ENCODE data around the gene MUC5AC. TPM values are rescaled to one million over a fixed set of nuclear protein-coding genes. Genes with fewer than 3 reads are reported as not detected.

MUC5AC gene
- total and polyA plus RNA-seq, 2 experiments from 2014 or later, result not detected

- no peaks in the 10 kb centered on the region for H4K20me1 ChIP-seq (ENCODE audit: insufficient read depth)
- 66 to 69% methylated on average over 26 to 33 of the region's 34 CpGs for WGBS, 2 experiments (ENCODE audit: low coverage in 1 of 2, low lambda C conversion rate in 2 of 2, missing lambda C conversion rate in 2 of 2)
- no peaks in the 10 kb centered on the region for H3F3A ChIP-seq (ENCODE audit: insufficient read depth)
- no peaks in the 10 kb centered on the region for H3K36me3 ChIP-seq (ENCODE audit: low read depth)
- TF ChIP-seq EZH2phosphoT487 (IDR thresholded peaks at IDR 0.05; ENCODE audit: insufficient read depth, low read depth), result no peak
- no peak for TF ChIP-seq EZH2 (IDR thresholded peaks at IDR 0.05; ENCODE audit: insufficient read depth, poor library complexity, severe bottlenecking)
- no peak for DNase-seq
- H3K4me1 ChIP-seq (ENCODE audit: insufficient read depth), result no peaks in the 10 kb centered on the region
- H3K9me2 ChIP-seq (ENCODE audit: insufficient read depth), result no peaks in the 10 kb centered on the region
- H3K9me3 ChIP-seq (ENCODE audit: low read depth), result no peaks in the 10 kb centered on the region
- in situ Hi-C loops (cut with MboI), result no loop called here
- no peak overlapping the region for H3K4me2 ChIP-seq (ENCODE audit: unreplicated experiment)
- H3K27ac ChIP-seq, result no peak overlapping the region
- no peaks in the 10 kb centered on the region for H3K27me3 ChIP-seq (replicated peaks; ENCODE audit: insufficient read depth)
- H3K79me2 ChIP-seq (ENCODE audit: insufficient read depth), result no peaks in the 10 kb centered on the region
- no peak overlapping the region for H3K9ac ChIP-seq
- H2AFZ ChIP-seq, result no peak overlapping the region
- H3K4me3 ChIP-seq, result no peak overlapping the region
Observed at GRCh38 chr11:1207401-1208143, 49.8 kb downstream of the MUC5AC start.

DNA sequence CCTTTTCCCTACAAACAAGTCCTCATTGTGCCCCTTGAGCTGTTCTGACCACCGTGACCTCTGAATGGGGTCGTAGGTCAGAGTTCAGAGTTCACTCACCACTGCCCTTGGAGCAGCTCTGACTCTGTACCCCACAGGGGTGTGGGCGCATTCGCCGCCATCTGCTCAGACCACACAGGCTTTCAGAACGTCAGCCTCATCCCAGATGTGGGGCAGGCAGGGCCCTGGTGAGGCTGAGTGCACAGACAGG is 50.3 kb downstream of the MUC5AC start:
- in situ Hi-C loops (cut with MboI), result no loop called here
- Histone ChIP-seq H3K79me2 (ENCODE audit: insufficient read depth) (no peaks in the 10 kb centered on the region), H3K9ac (no peak overlapping the region), H3K27me3 (replicated peaks; ENCODE audit: insufficient read depth) (no peaks in the 10 kb centered on the region), H3K9me3 (ENCODE audit: low read depth) (no peaks in the 10 kb centered on the region), H3K4me3 (no peak overlapping the region), H3K4me2 (ENCODE audit: unreplicated experiment) (no peak overlapping the region), H3K36me3 (ENCODE audit: low read depth) (no peaks in the 10 kb centered on the region), H4K20me1 (ENCODE audit: insufficient read depth) (no peaks in the 10 kb centered on the region), H2AFZ (no peak overlapping the region), H3K27ac (no peak overlapping the region), H3F3A (ENCODE audit: insufficient read depth) (no peaks in the 10 kb centered on the region), H3K9me2 (ENCODE audit: insufficient read depth) (no peaks in the 10 kb centered on the region), H3K4me1 (ENCODE audit: insufficient read depth) (no peaks in the 10 kb centered on the region)
- no peak for TF ChIP-seq EZH2 (IDR thresholded peaks at IDR 0.05; ENCODE audit: insufficient read depth, poor library complexity, severe bottlenecking)
- no peak for TF ChIP-seq EZH2phosphoT487 (IDR thresholded peaks at IDR 0.05; ENCODE audit: insufficient read depth, low read depth)
- 50 to 61% methylated on average over 6 of the region's 6 CpGs for WGBS, 2 experiments (ENCODE audit: low coverage in 1 of 2, low lambda C conversion rate in 2 of 2, missing lambda C conversion rate in 2 of 2)
- DNase-seq, result no peak

- H3F3A ChIP-seq (ENCODE audit: insufficient read depth), result no peaks in the 10 kb centered on the region
- no peak overlapping the region for H3K9ac ChIP-seq
- H3K4me3 ChIP-seq, result no peak overlapping the region
- in situ Hi-C loops (cut with MboI), result no loop called here
- 82 to 84% methylated on average over 36 to 38 of the region's 39 CpGs for WGBS, 2 experiments (ENCODE audit: low coverage in 1 of 2, low lambda C conversion rate in 2 of 2, missing lambda C conversion rate in 2 of 2)
- H3K79me2 ChIP-seq (ENCODE audit: insufficient read depth), result no peaks in the 10 kb centered on the region
- H3K4me2 ChIP-seq (ENCODE audit: unreplicated experiment), result no peak overlapping the region
- H3K27ac ChIP-seq, result no peak overlapping the region
- no peaks in the 10 kb centered on the region for H3K9me2 ChIP-seq (ENCODE audit: insufficient read depth)
- H4K20me1 ChIP-seq (ENCODE audit: insufficient read depth), result no peaks in the 10 kb centered on the region
- no peaks in the 10 kb centered on the region; the same call in 1 of the 2 replicates for H3K27me3 ChIP-seq (replicated peaks; ENCODE audit: insufficient read depth)
- no peaks in the 10 kb centered on the region for H3K9me3 ChIP-seq (ENCODE audit: low read depth)
- no peak overlapping the region for H2AFZ ChIP-seq
- no peak for DNase-seq
- H3K36me3 ChIP-seq (ENCODE audit: low read depth), result no peaks in the 10 kb centered on the region
- TF ChIP-seq EZH2phosphoT487 (IDR thresholded peaks at IDR 0.05; ENCODE audit: insufficient read depth, low read depth) (no peak), EZH2 (IDR thresholded peaks at IDR 0.05; ENCODE audit: insufficient read depth, poor library complexity, severe bottlenecking) (no peak)
- H3K4me1 ChIP-seq (ENCODE audit: insufficient read depth), result no peaks in the 10 kb centered on the region
Observed at GRCh38 chr11:1208394-1209261, 50.9 kb downstream of the MUC5AC start.

DNA sequence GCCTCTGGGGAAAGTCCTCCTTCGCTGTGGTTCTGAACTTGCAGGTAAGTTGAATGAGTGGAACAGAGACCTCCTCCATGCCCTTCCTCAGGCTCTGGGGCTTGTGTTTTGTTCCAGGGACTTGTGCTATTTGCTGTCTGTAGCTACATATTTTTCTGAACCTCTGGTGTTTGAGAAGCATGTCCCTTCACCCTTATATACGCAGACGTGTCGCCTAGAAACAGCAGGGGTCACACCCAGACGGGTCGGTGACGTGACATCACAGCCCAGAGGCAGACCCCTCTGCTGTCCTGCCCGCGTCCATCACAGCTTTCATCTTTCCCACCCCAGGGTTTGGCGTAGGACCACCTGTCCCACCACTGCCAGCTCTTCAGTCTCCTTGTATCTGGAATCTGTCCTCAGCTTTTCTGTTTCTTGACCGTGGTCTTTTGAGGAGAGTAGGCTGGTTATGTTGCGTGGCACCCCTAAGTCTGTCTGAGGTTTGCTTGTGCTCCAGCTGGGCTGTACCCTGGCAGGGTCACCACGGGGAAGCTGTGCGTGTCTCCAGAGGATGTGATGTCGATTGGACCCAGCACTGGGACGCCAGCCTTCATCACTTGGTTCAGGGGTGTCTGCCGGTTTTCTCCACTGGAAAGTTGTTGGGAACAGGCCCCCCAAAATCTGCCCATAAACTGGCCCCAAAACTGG is 51.8 kb downstream of the MUC5AC start:
- Histone ChIP-seq H3K4me1 (ENCODE audit: insufficient read depth) (no peaks in the 10 kb centered on the region), H3K27ac (no peak overlapping the region), H3K36me3 (ENCODE audit: low read depth) (no peaks in the 10 kb centered on the region), H4K20me1 (ENCODE audit: insufficient read depth) (no peaks in the 10 kb centered on the region), H3K9ac (no peak overlapping the region), H2AFZ (no peak overlapping the region), H3K79me2 (ENCODE audit: insufficient read depth) (no peaks in the 10 kb centered on the region), H3K4me3 (no peak overlapping the region), H3K4me2 (ENCODE audit: unreplicated experiment) (no peak overlapping the region), H3K27me3 (replicated peaks; ENCODE audit: insufficient read depth) (peaks cover under 1% of the 10 kb centered on the region; the same call in 1 of the 2 replicates), H3K9me3 (ENCODE audit: low read depth) (no peaks in the 10 kb centered on the region), H3K9me2 (ENCODE audit: insufficient read depth) (no peaks in the 10 kb centered on the region), H3F3A (ENCODE audit: insufficient read depth) (no peaks in the 10 kb centered on the region)
- in situ Hi-C loops (cut with MboI), result no loop called here
- no peak for DNase-seq
- WGBS, 2 experiments (ENCODE audit: low coverage in 1 of 2, low lambda C conversion rate in 2 of 2, missing lambda C conversion rate in 2 of 2), result 67 to 68% methylated on average over 17 of the region's 17 CpGs
- TF ChIP-seq EZH2phosphoT487 (IDR thresholded peaks at IDR 0.05; ENCODE audit: insufficient read depth, low read depth), result no peak
- no peak for TF ChIP-seq EZH2 (IDR thresholded peaks at IDR 0.05; ENCODE audit: insufficient read depth, poor library complexity, severe bottlenecking)

All from GM23248 (cell line).